HEK293 (cell line): ENCODE measurements around the gene RAB40C.

ENCODE experiments used
- CTCF ChIA-PET: fragments of 350-600 bp; formaldehyde crosslinking; extraction: SDS; loops from one replicate; lab custom pipeline; 2021; ENCODE audit warnings: antibody characterized with exemption; lab: Yijun Ruan, JAX
- POLR2A ChIA-PET: fragments of 300-600 bp; formaldehyde crosslinking; extraction: SDS; loops from one replicate; lab custom pipeline; 2020; ENCODE audit warnings: antibody characterized with exemption, inconsistent platforms; lab: Yijun Ruan, JAX
- H3K27ac ChIP-seq: fragments of 200-500 bp; sonication (Bioruptor generic); 2 replicates; pipeline ENCODE4 v1.5.1; 2014; ENCODE audit warnings: low read depth, low read length, control low read depth, inconsistent platforms; ENCODE audit errors: extremely low read depth
- H3K36me3 ChIP-seq, 2 experiments: fragments of 200-500 bp in 1 of 2; sonication (Bioruptor generic) in 1 of 2; 1 replicate in 1 of 2; 2 replicates in 1 of 2; pipeline ENCODE4 v1.5.1; 2014 to 2017; ENCODE audit warnings: inconsistent platforms in 2 of 2, low read length in 2 of 2; ENCODE audit not compliant: control insufficient read depth in 2 of 2, insufficient read depth in 1 of 2
- H3K4me1 ChIP-seq: fragments of 200-500 bp; sonication (Bioruptor generic); 2 replicates; pipeline ENCODE4 v1.5.1; 2014; ENCODE audit warnings: mild to moderate bottlenecking, low read length, inconsistent platforms; ENCODE audit not compliant: control insufficient read depth, insufficient read depth
- H3K4me3 ChIP-seq: 2 replicates; pipeline ENCODE4 v1.5.1; 2011; ENCODE audit warnings: low read depth, mild to moderate bottlenecking, control low read depth, low read length, moderate library complexity
- H3K9me3 ChIP-seq: fragments of 200-500 bp; sonication (Bioruptor generic); 2 replicates; pipeline ENCODE4 v1.5.1; 2014; ENCODE audit warnings: low read depth, low read length, inconsistent platforms; ENCODE audit not compliant: control insufficient read depth, insufficient read depth
- BCL11B ChIP-seq: fragments of 450-650 bp; formaldehyde crosslinking; IDR thresholded peaks from 2 replicates; pipeline ENCODE4 v1.5.1; 2016; ENCODE audit warnings: low read depth, missing biosample characterization, missing genetic modification characterization
- EGR2 ChIP-seq: fragments of 450-650 bp; formaldehyde crosslinking; IDR thresholded peaks from 2 replicates; pipeline ENCODE4 v1.5.1; 2016; ENCODE audit warnings: low read depth, missing biosample characterization, missing genetic modification characterization
- GLIS1 ChIP-seq: fragments of 450-650 bp; formaldehyde crosslinking; IDR thresholded peaks from 2 replicates; pipeline ENCODE4 v1.5.1; 2016; ENCODE audit warnings: missing biosample characterization, missing genetic modification characterization
- HOXD13 ChIP-seq: sonication (generic); formaldehyde crosslinking; IDR thresholded peaks from 2 replicates; pipeline ENCODE4 v1.8.0; 2022; ENCODE audit warnings: missing genetic modification reagents, borderline replicate concordance
- SCRT1 ChIP-seq: fragments of 450-650 bp; formaldehyde crosslinking; IDR thresholded peaks from 2 replicates; pipeline ENCODE4 v1.5.1; 2016; ENCODE audit warnings: missing biosample characterization, missing genetic modification characterization, borderline replicate concordance
- YY1 ChIP-seq: fragments of 450-650 bp; formaldehyde crosslinking; IDR thresholded peaks from 2 replicates; pipeline ENCODE4 v1.5.1; 2018; ENCODE audit warnings: missing biosample characterization, missing genetic modification characterization
- YY2 ChIP-seq: fragments of 450-650 bp; formaldehyde crosslinking; IDR thresholded peaks from 2 replicates; pipeline ENCODE4 v1.5.1; 2016; ENCODE audit warnings: missing biosample characterization, missing genetic modification characterization
- ZFP37 ChIP-seq: fragments of 450-650 bp; formaldehyde crosslinking; IDR thresholded peaks from 2 replicates; pipeline ENCODE4 v1.5.1; 2016; ENCODE audit warnings: missing biosample characterization, missing genetic modification characterization
- ZFP41 ChIP-seq: fragments of 450-650 bp; formaldehyde crosslinking; IDR thresholded peaks from 2 replicates; pipeline ENCODE4 v1.5.1; 2016; ENCODE audit warnings: missing biosample characterization, missing genetic modification characterization, borderline replicate concordance
- ZNF19 ChIP-seq: fragments of 450-650 bp; formaldehyde crosslinking; IDR thresholded peaks from 2 replicates; pipeline ENCODE4; 2016; ENCODE audit warnings: missing biosample characterization, missing genetic modification characterization, low read depth
- ZNF2 ChIP-seq: fragments of 450-650 bp; formaldehyde crosslinking; IDR thresholded peaks from 2 replicates; pipeline ENCODE4 v1.5.1; 2016; ENCODE audit warnings: missing biosample characterization, missing genetic modification characterization
- ZNF302 ChIP-seq: fragments of 450-650 bp; formaldehyde crosslinking; IDR thresholded peaks from 2 replicates; pipeline ENCODE4 v1.5.1; 2016; ENCODE audit warnings: missing biosample characterization, missing genetic modification characterization, low read depth
- ZNF335 ChIP-seq: fragments of 450-650 bp; formaldehyde crosslinking; conservative IDR thresholded peaks from 2 replicates; pipeline ENCODE4 v1.5.1; 2016; ENCODE audit warnings: missing biosample characterization, missing genetic modification characterization
- ZNF433 ChIP-seq: fragments of 450-650 bp; formaldehyde crosslinking; IDR thresholded peaks from 2 replicates; pipeline ENCODE4 v1.5.1; 2016; ENCODE audit warnings: missing biosample characterization, missing genetic modification characterization, low read depth
- ZNF544 ChIP-seq: fragments of 450-650 bp; formaldehyde crosslinking; IDR thresholded peaks from 2 replicates; pipeline ENCODE4 v1.5.0; 2017; ENCODE audit warnings: missing biosample characterization, missing genetic modification characterization
- ZNF558 ChIP-seq: fragments of 450-650 bp; formaldehyde crosslinking; IDR thresholded peaks from 2 replicates; pipeline ENCODE4 v1.5.1; 2016; ENCODE audit warnings: missing biosample characterization, missing genetic modification characterization
- ZNF629 ChIP-seq: fragments of 450-650 bp; formaldehyde crosslinking; IDR thresholded peaks from 2 replicates; pipeline ENCODE4 v1.5.1; 2017; ENCODE audit warnings: missing biosample characterization, missing genetic modification characterization
- ZNF677 ChIP-seq: fragments of 450-650 bp; IDR thresholded peaks from 2 replicates; pipeline ENCODE4 v1.5.0; 2018; ENCODE audit warnings: missing biosample characterization, mild to moderate bottlenecking, missing genetic modification characterization, moderate library complexity
- TF ChIP-seq, protein P1 (sequence below): fragments of 450-650 bp; formaldehyde crosslinking; IDR thresholded peaks from 2 replicates; pipeline ENCODE4 v1.5.1; 2016; ENCODE audit warnings: missing biosample characterization, missing genetic modification characterization, borderline replicate concordance
- TF ChIP-seq, protein P2 (sequence below): fragments of 450-650 bp; formaldehyde crosslinking; IDR thresholded peaks from 2 replicates; pipeline ENCODE4 v1.5.1; 2016; ENCODE audit warnings: missing biosample characterization, missing genetic modification characterization
- TF ChIP-seq, protein P3 (sequence below): fragments of 450-650 bp; formaldehyde crosslinking; IDR thresholded peaks from 2 replicates; pipeline ENCODE4 v1.5.1; 2016; ENCODE audit warnings: missing biosample characterization, missing genetic modification characterization

RAB40C gene

DNA sequence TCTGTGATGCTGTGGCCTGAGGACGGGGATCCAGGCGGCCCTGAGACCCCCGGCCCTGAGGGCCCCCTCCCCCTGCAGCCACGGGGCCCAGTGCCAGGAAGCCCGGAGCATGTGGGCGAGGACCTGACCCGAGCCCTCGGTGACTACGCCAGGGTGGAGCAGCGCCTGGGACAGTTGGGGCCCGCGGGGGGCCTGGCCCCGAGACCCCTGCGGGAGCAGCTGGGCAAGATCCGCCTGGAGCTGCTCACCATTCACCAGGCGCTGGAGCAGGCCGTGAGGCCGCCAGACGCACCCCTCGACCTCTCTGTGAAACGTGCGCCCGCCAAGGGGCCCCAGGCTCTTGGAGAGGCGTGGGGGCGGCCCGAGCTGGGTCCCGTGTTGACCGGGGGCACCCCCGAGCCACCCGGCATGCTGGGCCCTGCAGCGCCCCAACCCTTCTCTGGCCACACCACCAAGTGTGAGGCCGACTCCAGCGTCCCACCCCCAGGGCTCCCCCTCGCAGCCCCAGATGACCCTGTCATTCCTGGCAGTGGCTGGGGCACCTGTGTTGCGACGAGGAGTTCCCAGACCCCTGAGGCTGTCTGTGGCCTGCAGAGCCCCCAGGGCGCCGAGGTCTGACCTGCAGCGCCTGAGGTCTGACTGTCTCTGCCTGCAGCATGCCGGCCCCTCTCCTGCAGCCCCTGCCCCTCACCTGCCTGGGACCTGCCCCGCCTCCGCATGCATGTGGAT lies 25.0 kb upstream of the RAB40C start:
- CTCF ChIA-PET, result no interaction called here
- H3K27ac ChIP-seq, result no peak overlapping the region
- H3K4me3 ChIP-seq, result no peak overlapping the region
- H3K4me1 ChIP-seq, result peaks cover 10% of the 10 kb centered on the region
- no peaks in the 10 kb centered on the region for H3K9me3 ChIP-seq
- TF ChIP-seq BCL11B (tag by site-specific recombination) (no peak), ZNF433 (no peak)
- no peaks in the 10 kb centered on the region for H3K36me3 ChIP-seq
- POLR2A ChIA-PET, result no interaction called here

DNA sequence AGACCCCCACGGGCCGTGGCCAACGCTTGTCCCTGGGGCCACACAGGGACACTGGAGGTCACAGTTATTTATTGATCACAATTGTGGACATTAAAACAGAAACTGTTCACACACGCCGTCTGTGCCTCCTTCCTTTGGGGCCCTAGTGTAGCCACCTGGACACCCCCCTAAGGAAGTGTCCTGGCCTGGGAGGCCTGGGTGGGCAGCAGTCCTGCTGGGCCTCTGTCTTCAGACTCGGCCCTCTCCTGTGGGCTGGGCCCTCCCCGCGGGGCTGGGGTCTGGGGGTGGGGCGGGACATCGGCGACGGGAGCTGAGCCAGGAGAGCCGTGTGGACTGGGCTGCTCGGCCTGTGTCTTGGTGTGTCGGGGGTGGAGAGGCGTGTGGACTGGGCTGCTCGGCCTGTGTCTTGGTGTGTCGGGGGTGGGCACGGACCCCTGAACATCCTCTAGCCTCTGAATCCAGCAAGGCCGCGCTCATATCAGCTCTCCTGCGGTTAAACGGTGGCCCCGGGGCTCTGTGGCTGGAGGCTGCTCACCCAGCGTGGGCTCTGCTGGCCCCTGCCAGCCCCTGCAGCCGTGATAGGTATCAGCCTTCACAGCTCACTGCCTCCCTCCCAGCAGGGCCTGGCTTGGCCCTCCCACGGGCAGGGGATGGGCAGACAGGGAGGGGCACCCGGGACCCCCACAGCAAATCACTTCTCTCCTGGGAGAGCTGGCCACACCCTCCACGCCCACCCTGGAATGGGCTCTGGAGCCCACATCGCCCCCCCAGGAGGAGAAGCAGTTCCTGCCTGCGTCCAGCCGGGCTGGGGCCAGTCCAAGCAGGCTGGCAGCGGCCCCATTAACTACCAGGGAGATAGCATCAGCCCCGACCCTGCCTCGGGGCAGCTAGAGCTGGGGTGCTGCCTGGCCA lies 24.2 kb upstream of the RAB40C start:
- CTCF ChIA-PET, result no interaction called here
- H3K4me1 ChIP-seq, result peaks cover 10% of the 10 kb centered on the region
- H3K36me3 ChIP-seq, result no peaks in the 10 kb centered on the region
- no peaks in the 10 kb centered on the region for H3K9me3 ChIP-seq
- H3K27ac ChIP-seq, result no peak overlapping the region
- H3K4me3 ChIP-seq, result no peak overlapping the region
- POLR2A ChIA-PET, result interaction anchor here (1.0 kb wide), 1 partner anchor 23 kb away, joined by 3 read pairs; no protein-coding TSS in a partner anchor
- TF ChIP-seq, protein P1, sequence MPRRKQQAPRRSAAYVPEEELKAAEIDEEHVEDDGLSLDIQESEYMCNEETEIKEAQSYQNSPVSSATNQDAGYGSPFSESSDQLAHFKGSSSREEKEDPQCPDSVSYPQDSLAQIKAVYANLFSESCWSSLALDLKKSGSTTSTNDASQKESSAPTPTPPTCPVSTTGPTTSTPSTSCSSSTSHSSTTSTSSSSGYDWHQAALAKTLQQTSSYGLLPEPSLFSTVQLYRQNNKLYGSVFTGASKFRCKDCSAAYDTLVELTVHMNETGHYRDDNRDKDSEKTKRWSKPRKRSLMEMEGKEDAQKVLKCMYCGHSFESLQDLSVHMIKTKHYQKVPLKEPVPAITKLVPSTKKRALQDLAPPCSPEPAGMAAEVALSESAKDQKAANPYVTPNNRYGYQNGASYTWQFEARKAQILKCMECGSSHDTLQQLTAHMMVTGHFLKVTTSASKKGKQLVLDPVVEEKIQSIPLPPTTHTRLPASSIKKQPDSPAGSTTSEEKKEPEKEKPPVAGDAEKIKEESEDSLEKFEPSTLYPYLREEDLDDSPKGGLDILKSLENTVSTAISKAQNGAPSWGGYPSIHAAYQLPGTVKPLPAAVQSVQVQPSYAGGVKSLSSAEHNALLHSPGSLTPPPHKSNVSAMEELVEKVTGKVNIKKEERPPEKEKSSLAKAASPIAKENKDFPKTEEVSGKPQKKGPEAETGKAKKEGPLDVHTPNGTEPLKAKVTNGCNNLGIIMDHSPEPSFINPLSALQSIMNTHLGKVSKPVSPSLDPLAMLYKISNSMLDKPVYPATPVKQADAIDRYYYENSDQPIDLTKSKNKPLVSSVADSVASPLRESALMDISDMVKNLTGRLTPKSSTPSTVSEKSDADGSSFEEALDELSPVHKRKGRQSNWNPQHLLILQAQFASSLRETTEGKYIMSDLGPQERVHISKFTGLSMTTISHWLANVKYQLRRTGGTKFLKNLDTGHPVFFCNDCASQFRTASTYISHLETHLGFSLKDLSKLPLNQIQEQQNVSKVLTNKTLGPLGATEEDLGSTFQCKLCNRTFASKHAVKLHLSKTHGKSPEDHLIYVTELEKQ, result no peak
- TF ChIP-seq ZNF2 (tag by site-specific recombination) (no peak), YY1 (tag by site-specific recombination) (no peak), ZFP37 (tag by site-specific recombination) (no peak), SCRT1 (tag by site-specific recombination) (no peak), ZNF558 (tag by site-specific recombination) (no peak), EGR2 (tag by site-specific recombination) (peak; percentile 82), HOXD13 (CRISPR knock-in tag) (no peak), ZNF629 (no peak), YY2 (tag by site-specific recombination) (no peak), ZNF302 (tag by site-specific recombination) (no peak), ZNF19 (tag by site-specific recombination) (no peak), ZNF544 (tag by site-specific recombination) (no peak), ZNF677 (tag by site-specific recombination) (no peak), GLIS1 (tag by site-specific recombination) (peak; percentile 66), ZFP41 (no peak), ZNF335 (tag by site-specific recombination) (no peak)
- TF ChIP-seq, protein P2, sequence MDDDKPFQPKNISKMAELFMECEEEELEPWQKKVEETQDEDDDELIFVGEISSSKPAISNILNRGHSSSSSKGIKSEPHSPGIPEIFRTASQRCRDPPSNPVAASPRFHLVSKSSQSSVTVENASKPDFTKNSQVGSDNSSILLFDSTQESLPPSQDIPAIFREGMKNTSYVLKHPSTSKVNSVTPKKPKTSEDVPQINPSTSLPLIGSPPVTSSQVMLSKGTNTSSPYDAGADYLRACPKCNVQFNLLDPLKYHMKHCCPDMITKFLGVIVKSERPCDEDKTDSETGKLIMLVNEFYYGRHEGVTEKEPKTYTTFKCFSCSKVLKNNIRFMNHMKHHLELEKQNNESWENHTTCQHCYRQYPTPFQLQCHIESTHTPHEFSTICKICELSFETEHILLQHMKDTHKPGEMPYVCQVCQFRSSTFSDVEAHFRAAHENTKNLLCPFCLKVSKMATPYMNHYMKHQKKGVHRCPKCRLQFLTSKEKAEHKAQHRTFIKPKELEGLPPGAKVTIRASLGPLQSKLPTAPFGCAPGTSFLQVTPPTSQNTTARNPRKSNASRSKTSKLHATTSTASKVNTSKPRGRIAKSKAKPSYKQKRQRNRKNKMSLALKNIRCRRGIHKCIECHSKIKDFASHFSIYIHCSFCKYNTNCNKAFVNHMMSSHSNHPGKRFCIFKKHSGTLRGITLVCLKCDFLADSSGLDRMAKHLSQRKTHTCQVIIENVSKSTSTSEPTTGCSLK, result no peak
- TF ChIP-seq, protein P3, sequence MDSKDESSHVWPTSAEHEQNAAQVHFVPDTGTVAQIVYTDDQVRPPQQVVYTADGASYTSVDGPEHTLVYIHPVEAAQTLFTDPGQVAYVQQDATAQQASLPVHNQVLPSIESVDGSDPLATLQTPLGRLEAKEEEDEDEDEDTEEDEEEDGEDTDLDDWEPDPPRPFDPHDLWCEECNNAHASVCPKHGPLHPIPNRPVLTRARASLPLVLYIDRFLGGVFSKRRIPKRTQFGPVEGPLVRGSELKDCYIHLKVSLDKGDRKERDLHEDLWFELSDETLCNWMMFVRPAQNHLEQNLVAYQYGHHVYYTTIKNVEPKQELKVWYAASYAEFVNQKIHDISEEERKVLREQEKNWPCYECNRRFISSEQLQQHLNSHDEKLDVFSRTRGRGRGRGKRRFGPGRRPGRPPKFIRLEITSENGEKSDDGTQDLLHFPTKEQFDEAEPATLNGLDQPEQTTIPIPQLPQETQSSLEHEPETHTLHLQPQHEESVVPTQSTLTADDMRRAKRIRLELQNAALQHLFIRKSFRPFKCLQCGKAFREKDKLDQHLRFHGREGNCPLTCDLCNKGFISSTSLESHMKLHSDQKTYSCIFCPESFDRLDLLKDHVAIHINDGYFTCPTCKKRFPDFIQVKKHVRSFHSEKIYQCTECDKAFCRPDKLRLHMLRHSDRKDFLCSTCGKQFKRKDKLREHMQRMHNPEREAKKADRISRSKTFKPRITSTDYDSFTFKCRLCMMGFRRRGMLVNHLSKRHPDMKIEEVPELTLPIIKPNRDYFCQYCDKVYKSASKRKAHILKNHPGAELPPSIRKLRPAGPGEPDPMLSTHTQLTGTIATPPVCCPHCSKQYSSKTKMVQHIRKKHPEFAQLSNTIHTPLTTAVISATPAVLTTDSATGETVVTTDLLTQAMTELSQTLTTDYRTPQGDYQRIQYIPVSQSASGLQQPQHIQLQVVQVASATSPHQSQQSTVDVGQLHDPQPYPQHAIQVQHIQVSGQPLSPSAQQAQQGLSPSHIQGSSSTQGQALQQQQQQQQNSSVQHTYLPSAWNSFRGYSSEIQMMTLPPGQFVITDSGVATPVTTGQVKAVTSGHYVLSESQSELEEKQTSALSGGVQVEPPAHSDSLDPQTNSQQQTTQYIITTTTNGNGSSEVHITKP (tag by site-specific recombination), result peak; percentile 16; the same call in 1 of the 2 replicates
